Fibroblast of lung (primary cell): ENCODE measurements around the gene GAD2. TPM values are rescaled to one million over a fixed set of nuclear protein-coding genes. Genes with fewer than 3 reads are reported as not detected.

ENCODE experiments used
- DNase-seq, 2 donors: peaks; one replicate each; pipeline versions ENCODE4 v3.0.0 to v3.0.0-alpha.2; 2010; ENCODE audit warnings: low read depth in 2 of 2
- H2AFZ ChIP-seq: 2 replicates; pipeline ENCODE4 v1.5.1; 2012; ENCODE audit warnings: low read length, control low read depth, inconsistent platforms
- H3K27ac ChIP-seq: 2 replicates; pipeline ENCODE4 v1.5.1; 2011; ENCODE audit warnings: low read length, control low read depth; ENCODE audit not compliant: insufficient read depth
- H3K27me3 ChIP-seq: 2 replicates; pipeline ENCODE4 v1.5.1; 2011; ENCODE audit warnings: mild to moderate bottlenecking, low read length; ENCODE audit not compliant: control insufficient read depth, insufficient read depth
- H3K36me3 ChIP-seq: 2 replicates; pipeline ENCODE4 v1.5.1; 2011; ENCODE audit warnings: low read length; ENCODE audit not compliant: control insufficient read depth, insufficient read depth
- H3K4me1 ChIP-seq: 2 replicates; pipeline ENCODE4 v1.5.1; 2011; ENCODE audit warnings: low read length; ENCODE audit not compliant: control insufficient read depth, insufficient read depth; ENCODE audit errors: extremely low read depth
- H3K4me2 ChIP-seq: 2 replicates; pipeline ENCODE4 v1.5.1; 2011; ENCODE audit warnings: low read length, control low read depth; ENCODE audit not compliant: insufficient read depth; ENCODE audit errors: extremely low read depth
- H3K4me3 ChIP-seq, 4 experiments: fragments of 200-600 bp in 1 of 4; sonication (generic) in 1 of 4; replicated peaks in 1 of 4; 2 replicates each; pipeline ENCODE4 v1.5.1; 2011 to 2016; ENCODE audit warnings: low read length in 4 of 4, low read depth in 3 of 4, mild to moderate bottlenecking in 3 of 4, control low read depth in 2 of 4, inconsistent platforms in 1 of 4, mixed read lengths in 1 of 4; ENCODE audit not compliant: insufficient read depth in 1 of 4; ENCODE audit errors: control extremely low read depth in 1 of 4
- H3K79me2 ChIP-seq: 2 replicates; pipeline ENCODE4 v1.5.1; 2012; ENCODE audit warnings: mild to moderate bottlenecking, low read length, inconsistent platforms; ENCODE audit not compliant: control insufficient read depth, insufficient read depth
- H3K9ac ChIP-seq: 2 replicates; pipeline ENCODE4 v1.5.1; 2011; ENCODE audit warnings: mild to moderate bottlenecking, low read length, control low read depth; ENCODE audit not compliant: insufficient read depth
- H3K9me3 ChIP-seq: 2 replicates; pipeline ENCODE4 v1.5.1; 2012; ENCODE audit warnings: low read depth, low read length; ENCODE audit not compliant: control insufficient read depth, insufficient read depth
- H4K20me1 ChIP-seq: 2 replicates; pipeline ENCODE4 v1.5.1; 2011; ENCODE audit warnings: low read length; ENCODE audit not compliant: control insufficient read depth, insufficient read depth; ENCODE audit errors: extremely low read depth
- CTCF ChIP-seq, 2 donors: IDR thresholded peaks in 1 of 2; conservative IDR thresholded peaks in 1 of 2; 1 replicate in 1 of 2; 2 replicates in 1 of 2; pipeline ENCODE4 v1.5.1; 2011 to 2012; ENCODE audit warnings: low read length in 2 of 2, control low read depth in 1 of 2, inconsistent platforms in 1 of 2, low read depth in 1 of 2, mild to moderate bottlenecking in 1 of 2
- EZH2 ChIP-seq: IDR thresholded peaks from 2 replicates; pipeline ENCODE4 v1.5.1; 2012; ENCODE audit warnings: low read length, control low read depth, mild to moderate bottlenecking; ENCODE audit errors: missing control alignments
- polyA plus RNA-seq, 2 donors: library from polyadenylated mRNA; depleted of rRNA in 1 of 2; stranded (reverse) in 1 of 2; unstranded in 1 of 2; fragments of >200 nt; gene quantifications; 2 replicates each; pipeline ENCODE4 v1.2.1, GENCODE V29; 2011 to 2012; ENCODE audit warnings: missing spikeins in 1 of 2
- total RNA-seq: library from RNA; depleted of rRNA; stranded (reverse); fragments of >200 nt; gene quantifications from 2 replicates; pipeline ENCODE4 v1.2.1, GENCODE V29; 2014

GAD2 gene
- total and polyA plus RNA-seq, 2 donors (not counting 1 experiment from before 2014, with no cell fraction given), result not detected

GRCh38 chr10:26222563-26222962 lies 6.0 kb downstream of the GAD2 start:
- Histone ChIP-seq H3K27me3 (peaks cover 3% of the 10 kb centered on the region), H2AFZ (no peak overlapping the region), H4K20me1 (no peaks in the 10 kb centered on the region), H3K27ac (no peak overlapping the region), H3K9me3 (no peaks in the 10 kb centered on the region), H3K79me2 (no peaks in the 10 kb centered on the region), H3K4me1 (no peaks in the 10 kb centered on the region), H3K36me3 (no peaks in the 10 kb centered on the region), H3K9ac (no peak overlapping the region), H3K4me3 (no peak overlapping the region), H3K4me2 (no peak overlapping the region)
- TF ChIP-seq CTCF (conservative IDR thresholded peaks at IDR 0.05 in 1 of 2, IDR thresholded peaks at IDR 0.05 in 1 of 2; ENCODE audit: low read depth in 1 of 2, low read length in 2 of 2) (no peak), EZH2 (no peak)
- DNase-seq, result no peak

- DNase-seq, result no peak
- H4K20me1 ChIP-seq, result no peaks in the 10 kb centered on the region
- H3K4me1 ChIP-seq, result no peaks in the 10 kb centered on the region
- H3K27me3 ChIP-seq, result no peaks in the 10 kb centered on the region
- H3K9ac ChIP-seq, result no peak overlapping the region
- no peak overlapping the region for H3K4me2 ChIP-seq
- H3K79me2 ChIP-seq, result no peaks in the 10 kb centered on the region
- H3K4me3 ChIP-seq, result no peak overlapping the region
- TF ChIP-seq CTCF (conservative IDR thresholded peaks at IDR 0.05 in 1 of 2, IDR thresholded peaks at IDR 0.05 in 1 of 2; ENCODE audit: low read depth in 1 of 2, low read length in 2 of 2) (no peak), EZH2 (no peak)
- no peak overlapping the region for H2AFZ ChIP-seq
- no peaks in the 10 kb centered on the region for H3K9me3 ChIP-seq
- no peak overlapping the region for H3K27ac ChIP-seq
- no peaks in the 10 kb centered on the region for H3K36me3 ChIP-seq
Measured at GRCh38 chr10:26225322-26225721, 8.7 kb downstream of the GAD2 start.

DNA sequence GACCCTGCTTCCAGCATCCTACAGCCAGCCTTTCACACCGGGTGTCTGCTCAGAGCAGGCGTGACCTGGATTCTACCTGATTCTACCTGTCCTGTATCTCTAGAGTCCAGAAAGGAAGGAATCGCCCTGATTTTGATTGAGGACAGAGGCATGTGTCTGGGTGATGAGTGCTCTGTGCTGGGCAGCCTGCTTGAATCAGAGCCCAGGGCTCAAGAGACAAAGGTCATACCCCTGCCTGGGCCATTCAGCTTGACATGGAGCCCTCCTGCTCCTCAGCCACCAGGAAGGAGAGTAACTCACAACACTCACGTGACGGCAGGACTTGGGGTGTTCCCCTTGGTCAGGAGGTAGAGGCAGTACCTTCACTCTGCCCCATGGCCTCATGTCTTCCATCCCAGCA lies 11.2 kb downstream of the GAD2 start:
- Histone ChIP-seq H3K27ac (no peak overlapping the region), H3K9me3 (no peaks in the 10 kb centered on the region), H3K79me2 (no peaks in the 10 kb centered on the region), H3K4me2 (no peak overlapping the region), H3K4me1 (no peaks in the 10 kb centered on the region), H3K27me3 (no peaks in the 10 kb centered on the region), H3K36me3 (no peaks in the 10 kb centered on the region), H4K20me1 (no peaks in the 10 kb centered on the region), H3K4me3 (no peak overlapping the region), H3K9ac (no peak overlapping the region), H2AFZ (no peak overlapping the region)
- TF ChIP-seq EZH2, result no peak
- TF ChIP-seq CTCF (conservative IDR thresholded peaks at IDR 0.05 in 1 of 2, IDR thresholded peaks at IDR 0.05 in 1 of 2; ENCODE audit: low read depth in 1 of 2, low read length in 2 of 2), result no peak
- no peak for DNase-seq
